Measurements from ENCODE around the gene KIF26B. TPM values are rescaled to one million over a fixed set of nuclear protein-coding genes. Genes with fewer than 3 reads are reported as not detected.

The KIF26B gene
- total and polyA plus RNA-seq, 2 of the 4 experiments (the other 2 are of a cell fraction) = 0.53 to 0.54 TPM

DNA sequence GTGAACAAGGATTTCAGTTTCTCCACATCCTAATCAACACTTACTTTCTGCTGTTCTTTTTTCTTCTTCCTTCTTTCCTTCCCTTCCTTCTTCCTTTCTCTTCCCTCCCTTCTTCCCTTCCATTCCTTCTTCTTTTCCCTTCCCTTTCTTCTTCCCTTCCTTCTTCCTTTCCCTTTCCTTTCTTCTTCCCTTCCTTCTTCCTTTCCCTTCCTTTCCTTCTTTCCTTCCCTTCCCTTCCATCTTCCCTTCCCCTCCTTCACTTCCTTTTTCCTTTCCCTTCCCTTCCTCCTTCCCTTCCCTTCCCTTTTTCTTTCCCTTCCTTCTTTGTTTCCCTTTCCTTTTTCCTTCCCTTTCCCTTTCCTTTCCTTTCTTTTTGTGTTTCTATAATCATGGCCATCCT is 115.3 kb downstream of the KIF26B start:
- no peak overlapping the region for H3K4me3 ChIP-seq (ENCODE audit: insufficient read depth, low read depth, low read length)
- H3K27me3 ChIP-seq (ENCODE audit: control insufficient read depth, insufficient read depth, low read length) = no peaks in the 10 kb centered on the region
- no peak overlapping the region for H3K4me2 ChIP-seq (ENCODE audit: low read depth, low read length)
- dilution Hi-C loops (cut with HindIII; ENCODE audit: low sequenced_read_pairs, unreplicated experiment) = no loop called here
- H4K5ac ChIP-seq (ENCODE audit: low read depth, low read length) = no peak overlapping the region
- intact Hi-C loops (cut with micrococcal nuclease) = no loop called here
- in situ Hi-C loops (cut with MboI; ENCODE audit: low sequenced_read_pairs) = no loop called here
- no peaks in the 10 kb centered on the region for H3K9me1 ChIP-seq (ENCODE audit: insufficient read depth, low read length)
- no peak overlapping the region for H2AFZ ChIP-seq (replicated peaks; ENCODE audit: low read length, poor library complexity)
- no peak overlapping the region for H3K9ac ChIP-seq (ENCODE audit: low read depth, low read length)
- no peak overlapping the region for H2BK15ac ChIP-seq (ENCODE audit: low read depth, low read length)
- H3K23ac ChIP-seq (ENCODE audit: low read depth, low read length) = no peak overlapping the region
- no peak overlapping the region for H2AK9ac ChIP-seq (replicated peaks; ENCODE audit: low read depth, low read length, poor library complexity)
- no peak overlapping the region for H2AK5ac ChIP-seq (ENCODE audit: low read depth, low read length)
- H3K56ac ChIP-seq (ENCODE audit: extremely low read depth, insufficient read depth, low read length) = no peak overlapping the region
- no TSS peak for BruUV-seq (replicated peaks)
- no peak overlapping the region for H4K91ac ChIP-seq (ENCODE audit: insufficient read depth, low read depth, low read length)
- ChIA-PET POLR2A (ENCODE audit: unreplicated experiment) (no interaction called here), CTCF (no interaction called here)
- no peak overlapping the region for H2BK20ac ChIP-seq (ENCODE audit: low read depth, low read length)
- no peaks in the 10 kb centered on the region for H3K79me1 ChIP-seq (ENCODE audit: low read depth in 1 of 2, low read length in 2 of 2)
- no peak overlapping the region for H3K27ac ChIP-seq (ENCODE audit: insufficient read depth, low read length)
- DNase-seq (no peak), ATAC-seq (ENCODE audit: low read depth) (no peak)
- no peak overlapping the region for H3K18ac ChIP-seq (ENCODE audit: low read depth, low read length)
- no peak overlapping the region for H2BK5ac ChIP-seq (ENCODE audit: low read depth, low read length, poor library complexity, severe bottlenecking)
- H4K8ac ChIP-seq (ENCODE audit: low read depth in 2 of 2, low read length in 2 of 2) = no peak overlapping the region
- H2BK120ac ChIP-seq (ENCODE audit: low read depth, low read length) = no peak overlapping the region
- H3K4ac ChIP-seq (ENCODE audit: low read depth, low read length) = no peak overlapping the region
- H3K14ac ChIP-seq (replicated peaks; ENCODE audit: low read depth, low read length) = no peak overlapping the region
- peaks cover 2% of the 10 kb centered on the region; the same call in 1 of the 2 replicates for H3K9me3 ChIP-seq (ENCODE audit: control insufficient read depth, insufficient read depth, low read length)
- TF ChIP-seq RCOR1 (IDR thresholded peaks at IDR 0.05; ENCODE audit: insufficient replicate concordance, low read length) (no peak), CHD1 (IDR thresholded peaks at IDR 0.05; ENCODE audit: low read depth, low read length) (no peak), NFE2L2 (IDR thresholded peaks at IDR 0.05; ENCODE audit: low read depth, low read length) (no peak)
- H3K36me3 ChIP-seq (ENCODE audit: control insufficient read depth, insufficient read depth, low read length) = no peaks in the 10 kb centered on the region
- H3K4me1 ChIP-seq (ENCODE audit: control insufficient read depth, insufficient read depth, low read length) = no peaks in the 10 kb centered on the region
- no peaks in the 10 kb centered on the region for H4K20me1 ChIP-seq (ENCODE audit: insufficient read depth, low read length)

Measured in IMR-90 (cell line).